ENCODE measurements around the gene DNAJC15. TPM values are rescaled to one million over a fixed set of nuclear protein-coding genes. Genes with fewer than 3 reads are reported as not detected.

Gene DNAJC15
- total RNA-seq, 1 donor from 2014 or later = 4.7 TPM

DNA sequence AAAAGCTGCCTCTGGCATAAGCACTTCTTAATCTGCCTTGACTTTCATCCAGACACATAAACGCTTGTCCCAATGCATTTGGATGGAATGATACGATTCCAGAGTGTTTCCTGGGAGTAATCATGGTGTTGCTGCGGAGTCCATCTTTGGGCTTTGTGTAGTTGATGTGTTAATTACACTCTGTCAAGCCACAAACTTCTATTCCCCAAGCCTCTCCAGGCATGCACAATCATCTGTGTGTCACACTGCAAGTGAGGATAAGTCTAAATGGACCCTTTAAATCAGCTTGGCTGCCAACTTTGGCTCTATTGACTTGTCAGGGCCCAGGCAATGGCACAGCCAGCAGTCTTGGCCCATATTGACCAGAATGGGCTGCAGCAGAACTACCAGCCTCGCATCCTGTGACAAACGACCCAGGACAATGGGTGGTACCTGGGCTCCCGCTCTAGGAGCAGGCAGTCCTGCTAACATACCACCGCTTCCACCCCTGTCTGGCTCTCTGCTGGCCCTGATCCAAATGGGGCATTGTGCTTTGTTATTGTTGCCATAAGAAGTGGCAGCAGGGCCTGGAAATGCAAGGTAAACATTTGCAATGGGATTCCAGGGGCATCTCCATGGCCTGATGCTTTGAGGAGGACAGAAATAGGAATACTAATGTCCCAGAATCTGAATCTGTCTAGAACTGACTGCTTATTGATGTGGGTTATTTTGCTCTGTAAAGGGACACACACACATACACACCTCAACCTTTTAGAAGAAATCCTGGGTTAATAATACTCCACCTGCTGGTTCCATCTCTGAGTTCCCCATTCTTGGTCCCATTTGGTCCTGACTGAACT lies 127.2 kb downstream of the DNAJC15 start:
- no peaks in the 10 kb centered on the region for H3K27me3 ChIP-seq
- DNase-seq (ENCODE audit: extremely low spot score in 2 of 2) = no peak
- H3K36me3 ChIP-seq = no peaks in the 10 kb centered on the region
- intact Hi-C loops (cut with DNase I) = no loop called here
- H3K4me3 ChIP-seq = no peak overlapping the region
- H3K4me1 ChIP-seq = peaks cover 7% of the 10 kb centered on the region
- TF ChIP-seq POLR2A (IDR thresholded peaks at IDR 0.05) (no peak), POLR2AphosphoS5 (IDR thresholded peaks at IDR 0.05; ENCODE audit: insufficient read depth in 1 of 2, low read depth in 1 of 2) (no peak)
- TF ChIP-seq, protein P1, sequence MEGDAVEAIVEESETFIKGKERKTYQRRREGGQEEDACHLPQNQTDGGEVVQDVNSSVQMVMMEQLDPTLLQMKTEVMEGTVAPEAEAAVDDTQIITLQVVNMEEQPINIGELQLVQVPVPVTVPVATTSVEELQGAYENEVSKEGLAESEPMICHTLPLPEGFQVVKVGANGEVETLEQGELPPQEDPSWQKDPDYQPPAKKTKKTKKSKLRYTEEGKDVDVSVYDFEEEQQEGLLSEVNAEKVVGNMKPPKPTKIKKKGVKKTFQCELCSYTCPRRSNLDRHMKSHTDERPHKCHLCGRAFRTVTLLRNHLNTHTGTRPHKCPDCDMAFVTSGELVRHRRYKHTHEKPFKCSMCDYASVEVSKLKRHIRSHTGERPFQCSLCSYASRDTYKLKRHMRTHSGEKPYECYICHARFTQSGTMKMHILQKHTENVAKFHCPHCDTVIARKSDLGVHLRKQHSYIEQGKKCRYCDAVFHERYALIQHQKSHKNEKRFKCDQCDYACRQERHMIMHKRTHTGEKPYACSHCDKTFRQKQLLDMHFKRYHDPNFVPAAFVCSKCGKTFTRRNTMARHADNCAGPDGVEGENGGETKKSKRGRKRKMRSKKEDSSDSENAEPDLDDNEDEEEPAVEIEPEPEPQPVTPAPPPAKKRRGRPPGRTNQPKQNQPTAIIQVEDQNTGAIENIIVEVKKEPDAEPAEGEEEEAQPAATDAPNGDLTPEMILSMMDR (IDR thresholded peaks at IDR 0.05) = no peak
- H3K9me3 ChIP-seq = no peaks in the 10 kb centered on the region
- no peak overlapping the region for H3K27ac ChIP-seq

- no peak for DNase-seq (ENCODE audit: extremely low spot score in 2 of 2)
- no peak overlapping the region for H3K27ac ChIP-seq
- H3K4me1 ChIP-seq = peaks cover 7% of the 10 kb centered on the region
- H3K27me3 ChIP-seq = no peaks in the 10 kb centered on the region
- H3K4me3 ChIP-seq = no peak overlapping the region
- TF ChIP-seq POLR2AphosphoS5 (IDR thresholded peaks at IDR 0.05; ENCODE audit: insufficient read depth in 1 of 2, low read depth in 1 of 2) (no peak), POLR2A (IDR thresholded peaks at IDR 0.05) (no peak)
- TF ChIP-seq, protein P1 (IDR thresholded peaks at IDR 0.05) = no peak
- H3K36me3 ChIP-seq = no peaks in the 10 kb centered on the region
- intact Hi-C loops (cut with DNase I) = no loop called here
- no peaks in the 10 kb centered on the region for H3K9me3 ChIP-seq
Observed at GRCh38 chr13:43153436-43154090, 130.2 kb downstream of the DNAJC15 start.

GRCh38 chr13:43154156-43154651 lies 130.8 kb downstream of the DNAJC15 start:
- no peaks in the 10 kb centered on the region for H3K36me3 ChIP-seq
- no peaks in the 10 kb centered on the region for H3K9me3 ChIP-seq
- intact Hi-C loops (cut with DNase I) = no loop called here
- H3K27ac ChIP-seq = no peak overlapping the region
- H3K27me3 ChIP-seq = no peaks in the 10 kb centered on the region
- no peak for DNase-seq (ENCODE audit: extremely low spot score in 2 of 2)
- no peak overlapping the region for H3K4me3 ChIP-seq
- H3K4me1 ChIP-seq = peaks cover 7% of the 10 kb centered on the region
- TF ChIP-seq POLR2A (IDR thresholded peaks at IDR 0.05) (no peak), POLR2AphosphoS5 (IDR thresholded peaks at IDR 0.05; ENCODE audit: insufficient read depth in 1 of 2, low read depth in 1 of 2) (no peak)
- TF ChIP-seq, protein P1 (IDR thresholded peaks at IDR 0.05) = no peak

- intact Hi-C loops (cut with DNase I) = no loop called here
- Histone ChIP-seq H3K4me3 (no peak overlapping the region), H3K4me1 (peaks cover 3% of the 10 kb centered on the region), H3K27ac (no peak overlapping the region), H3K36me3 (no peaks in the 10 kb centered on the region), H3K9me3 (no peaks in the 10 kb centered on the region), H3K27me3 (no peaks in the 10 kb centered on the region)
- DNase-seq (ENCODE audit: extremely low spot score in 2 of 2) = no peak
- TF ChIP-seq, protein P1 (IDR thresholded peaks at IDR 0.05) = no peak
- TF ChIP-seq POLR2AphosphoS5 (IDR thresholded peaks at IDR 0.05; ENCODE audit: insufficient read depth in 1 of 2, low read depth in 1 of 2) (no peak), POLR2A (IDR thresholded peaks at IDR 0.05) (no peak)
Observed at GRCh38 chr13:43154839-43155238, 131.5 kb downstream of the DNAJC15 start.
